NCI-H82 treated with DMSO at 0.1 percent for 48 hours (cell line): ENCODE results near the gene FCGBP.

Source experiments
- DNase-seq: peaks from one replicate; lab custom pipeline; 2025; ENCODE audit not compliant: unreplicated experiment; lab: John Stamatoyannopoulos, UW

The FCGBP gene

DNA sequence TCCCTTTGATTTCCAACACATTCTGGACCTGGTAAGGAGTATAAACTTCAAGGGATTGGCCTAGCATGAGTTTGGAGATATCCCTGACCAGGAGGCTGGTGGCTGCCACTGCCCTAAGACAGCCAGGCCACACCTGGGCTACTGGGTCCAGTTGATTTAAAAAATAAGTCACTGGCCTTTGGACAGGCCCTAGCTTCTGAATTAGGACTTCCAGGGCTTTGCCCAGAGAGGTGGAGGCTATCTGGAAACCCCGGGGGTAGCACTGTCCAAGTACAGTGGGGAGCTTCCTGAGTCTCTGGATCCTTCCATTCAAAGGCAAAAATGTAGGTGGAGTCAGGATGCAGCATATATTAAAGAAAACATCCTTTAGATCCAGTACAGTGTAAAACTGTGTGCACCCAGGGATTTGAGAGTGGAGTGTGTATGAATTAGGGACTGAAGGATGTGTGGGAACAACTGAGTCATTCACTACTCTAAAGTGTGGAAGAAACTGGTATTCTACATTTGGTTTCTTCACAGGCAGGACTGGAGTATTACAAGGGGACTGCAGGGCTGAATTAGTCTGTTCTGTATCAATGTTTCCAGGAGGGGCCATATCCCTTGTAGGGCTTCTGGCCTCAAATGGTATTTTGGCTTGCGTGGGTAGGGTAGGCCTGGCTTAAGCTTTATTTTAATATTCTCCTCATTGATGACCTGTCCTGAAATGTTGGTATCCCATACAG is 14.8 kb upstream of the FCGBP start:
- DNase-seq: no peak

DNA sequence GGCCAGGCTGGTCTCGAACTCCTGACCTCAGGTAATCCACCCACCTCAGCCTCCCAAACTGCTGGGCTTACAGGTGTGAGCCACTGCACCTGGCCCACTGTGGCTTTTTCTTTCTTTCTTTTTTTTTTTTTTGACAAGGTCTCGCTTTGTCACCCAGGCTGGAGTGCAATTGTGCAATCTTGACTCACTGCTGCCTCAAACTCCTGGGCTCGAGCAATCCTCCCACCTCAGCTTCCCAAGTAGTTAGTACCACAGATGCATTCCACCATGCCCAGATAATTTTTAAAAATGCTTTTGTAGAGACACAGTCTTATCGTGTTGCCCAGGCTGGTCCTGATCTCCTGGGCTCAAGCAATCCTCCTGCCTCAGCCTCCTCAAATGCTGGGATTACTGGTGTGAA is 12.1 kb upstream of the FCGBP start:
- no peak for DNase-seq

DNA sequence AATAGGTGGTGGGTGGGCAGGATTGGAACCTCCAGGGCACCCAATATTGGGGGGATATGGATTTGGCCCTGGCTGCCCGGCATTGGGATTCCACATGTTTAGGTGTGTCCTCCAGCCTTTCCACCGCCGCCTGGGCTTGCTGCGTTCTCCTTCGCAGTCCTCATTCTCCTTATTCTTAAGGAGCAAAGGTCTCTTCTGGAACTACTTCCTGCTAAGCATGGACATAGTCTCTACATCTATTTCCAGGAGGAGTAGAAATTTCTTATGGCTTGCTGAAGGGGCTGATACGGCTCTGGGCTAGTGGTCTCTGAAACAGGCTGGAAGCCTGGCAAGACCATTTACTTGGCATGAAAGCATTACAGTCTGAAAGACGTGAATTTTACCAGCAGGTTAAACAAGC is 9.2 kb upstream of the FCGBP start:
- no peak for DNase-seq

DNA sequence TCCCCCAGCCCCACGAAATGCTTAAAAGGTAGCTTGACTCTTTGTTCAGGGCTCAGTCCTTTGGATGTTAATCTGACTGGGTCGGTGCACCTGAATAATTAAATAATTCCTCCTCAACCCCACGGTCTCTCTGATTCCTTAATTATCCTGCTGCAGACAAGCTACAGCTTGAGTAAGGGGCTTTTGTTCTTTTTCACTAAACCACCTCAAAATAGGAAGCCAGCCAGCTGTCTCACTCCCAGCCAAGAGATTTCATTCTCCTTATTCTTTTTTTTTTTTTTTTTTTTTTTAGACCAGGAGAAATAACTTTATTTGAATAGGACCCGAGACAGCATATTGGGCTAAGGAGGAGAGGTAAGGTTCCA is 7.9 kb upstream of the FCGBP start:
- DNase-seq: no peak

DNA sequence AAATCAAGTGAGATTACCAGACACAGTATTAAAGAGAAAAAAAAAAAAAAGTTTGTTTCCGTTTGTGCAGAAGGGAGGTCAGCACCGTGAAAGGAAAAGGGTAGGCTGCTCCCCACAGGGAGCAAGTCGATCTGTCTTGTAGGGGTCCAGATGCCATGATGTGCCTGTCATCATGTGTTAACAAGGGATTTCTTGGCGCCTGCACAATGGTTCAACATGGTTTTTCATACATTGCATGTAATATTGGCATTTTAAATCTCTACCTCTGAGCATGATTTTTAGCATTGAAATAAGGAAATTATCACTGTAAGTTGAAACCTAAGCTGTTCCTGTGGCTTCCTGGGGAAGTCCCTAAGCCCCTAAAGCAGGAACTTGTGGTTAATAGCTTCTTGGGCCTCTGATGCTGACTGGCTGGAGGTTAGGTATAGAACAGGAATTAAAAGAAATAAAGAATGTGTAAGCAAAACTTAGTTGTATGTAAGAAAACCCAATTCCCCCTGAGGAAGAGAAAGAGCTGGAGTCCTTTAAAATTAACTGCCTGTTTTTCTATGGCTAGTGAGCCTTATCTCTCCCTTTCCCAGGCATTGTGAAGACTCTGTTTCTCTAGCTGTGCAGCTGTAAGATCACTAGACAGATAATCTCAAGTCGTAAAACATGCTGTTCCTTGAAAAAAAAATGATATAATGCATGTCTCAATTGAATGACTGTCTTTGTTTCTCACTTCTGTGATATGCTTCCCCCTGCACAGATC is 7.4 kb upstream of the FCGBP start:
- DNase-seq: no peak

DNA sequence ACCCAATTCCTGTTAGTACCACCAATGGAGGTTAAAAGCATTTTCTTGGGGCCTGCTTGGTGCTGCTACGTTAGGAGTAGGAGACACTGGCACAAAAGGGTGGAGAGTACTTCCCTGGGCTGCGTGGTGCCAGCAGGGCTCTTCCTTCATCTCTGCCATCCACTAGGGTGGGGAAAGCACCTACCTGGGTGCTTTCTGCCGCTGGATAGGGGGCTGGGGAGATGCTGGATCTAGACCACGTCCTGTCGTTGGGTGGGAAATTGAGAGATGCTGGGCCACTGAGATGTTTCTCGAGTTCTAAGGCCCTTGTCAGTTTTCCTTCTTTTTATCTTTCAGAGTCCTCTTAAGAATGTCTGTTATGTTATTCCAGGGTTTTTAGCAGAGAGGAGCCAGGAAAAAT is 6.7 kb upstream of the FCGBP start:
- DNase-seq: no peak

DNA sequence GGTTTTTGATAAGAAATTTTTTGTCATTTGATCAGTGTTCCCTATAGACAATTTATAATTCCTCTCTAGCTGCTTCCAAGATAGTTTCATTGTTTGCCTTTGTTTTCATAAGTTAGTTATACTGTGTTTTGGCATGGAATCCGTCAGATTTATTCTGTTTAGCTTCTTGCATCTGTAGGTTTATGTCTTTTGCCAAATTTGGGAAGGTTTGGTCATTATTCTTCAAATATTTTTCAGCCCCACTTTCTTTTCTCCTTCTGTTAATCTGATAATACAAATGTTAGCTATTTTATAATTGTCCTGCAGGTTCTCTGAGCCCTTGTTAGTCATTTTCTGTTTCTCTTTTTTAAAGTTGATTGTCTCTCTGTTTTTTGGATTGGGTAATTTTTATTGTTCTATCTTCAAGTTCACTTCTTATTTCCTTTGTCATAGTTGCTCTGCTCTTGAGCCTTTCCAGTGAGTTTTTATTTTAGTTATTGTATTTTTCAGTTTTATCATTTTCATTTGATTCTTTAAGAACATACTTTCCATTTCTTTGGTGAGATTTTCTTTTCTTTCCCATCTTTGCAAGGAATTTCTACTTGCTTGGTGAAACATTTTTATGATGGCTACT is 5.9 kb upstream of the FCGBP start:
- no peak for DNase-seq

DNA sequence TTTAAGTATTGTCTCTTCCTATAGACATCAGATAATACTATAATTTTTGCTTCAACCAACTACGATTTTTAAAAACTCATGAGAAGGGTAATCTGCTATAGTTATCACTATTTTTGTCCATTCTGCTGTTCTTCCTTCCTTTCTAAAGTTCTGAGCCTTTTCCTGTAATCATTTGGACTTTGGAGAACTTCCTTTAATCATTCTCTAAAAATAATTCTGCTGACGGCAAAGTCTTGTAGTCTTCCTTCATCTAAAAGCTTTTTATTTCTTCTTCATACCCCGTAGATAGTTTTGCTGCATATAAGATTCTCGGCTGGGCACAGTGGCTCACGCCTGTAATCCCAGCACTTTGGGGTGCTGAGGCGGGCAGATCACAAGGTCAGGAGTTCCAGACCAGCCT is 5.1 kb upstream of the FCGBP start:
- no peak for DNase-seq

DNA sequence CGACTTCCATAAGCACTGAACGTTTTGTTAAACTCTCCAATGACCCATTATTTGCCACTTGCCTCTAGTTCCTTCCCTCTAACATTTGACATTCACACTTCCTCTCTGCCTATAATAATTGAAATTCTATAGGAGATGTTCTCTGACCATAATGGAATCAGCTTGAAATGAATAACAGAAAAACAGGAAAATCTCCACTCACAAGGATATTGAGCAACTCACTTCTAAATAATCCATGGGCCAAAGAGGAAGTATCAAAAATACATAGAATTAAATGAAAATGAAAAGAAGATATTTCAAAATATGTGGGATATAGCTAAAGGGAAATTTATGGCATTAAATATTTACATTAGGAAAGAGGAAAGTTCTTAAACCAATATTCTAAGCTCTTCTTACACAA is 3.4 kb upstream of the FCGBP start:
- DNase-seq: no peak

DNA sequence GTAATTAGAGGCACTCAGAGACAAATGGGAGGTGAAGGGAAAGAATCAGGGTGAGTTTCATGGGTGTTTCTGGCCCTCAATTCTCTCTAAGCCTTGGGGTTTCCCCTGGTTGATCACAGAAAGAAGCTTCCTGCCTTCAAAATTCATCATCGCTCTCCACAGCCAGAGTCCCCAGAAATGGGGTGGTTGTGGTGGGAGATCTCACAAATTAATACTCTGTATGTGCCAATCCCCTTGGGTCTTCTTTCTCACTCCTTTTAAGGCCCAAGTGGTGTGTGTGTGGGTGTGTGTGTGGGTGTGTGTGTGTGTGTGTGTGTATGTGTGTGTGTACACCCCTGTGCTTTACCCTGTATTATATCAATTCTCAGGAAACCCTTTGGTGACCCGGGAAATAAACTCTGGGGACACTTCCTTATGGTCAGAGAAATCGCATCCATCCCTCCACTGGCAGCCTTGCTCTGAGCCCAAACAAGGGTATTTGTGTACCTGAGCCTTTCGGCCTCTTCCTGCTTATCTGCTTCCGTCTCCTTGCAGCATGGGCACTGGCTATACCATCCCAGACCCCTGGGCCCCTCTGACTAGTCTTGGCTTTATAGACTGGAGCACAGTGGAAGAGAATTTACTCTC is 2.8 kb upstream of the FCGBP start:
- no peak for DNase-seq

DNA sequence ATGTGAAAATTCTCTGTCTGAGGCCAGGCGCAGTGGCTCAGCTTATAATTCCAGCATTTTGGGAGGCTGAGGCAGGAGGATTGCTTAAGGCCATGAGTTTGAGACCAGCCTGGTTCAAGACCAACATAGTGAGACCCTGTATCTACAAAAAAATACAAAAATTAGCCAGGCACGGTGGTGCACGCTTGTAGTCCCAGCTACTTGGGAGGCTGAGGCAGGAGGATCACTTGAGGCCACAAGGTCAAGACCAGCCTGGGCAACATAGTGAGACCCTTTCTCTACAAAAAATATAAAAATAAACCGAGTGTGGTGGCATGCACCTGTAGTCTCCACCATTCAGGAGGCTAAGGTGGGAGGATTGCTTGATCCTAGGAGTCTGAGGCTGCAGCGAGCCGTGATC is 2.2 kb upstream of the FCGBP start:
- DNase-seq: no peak

DNA sequence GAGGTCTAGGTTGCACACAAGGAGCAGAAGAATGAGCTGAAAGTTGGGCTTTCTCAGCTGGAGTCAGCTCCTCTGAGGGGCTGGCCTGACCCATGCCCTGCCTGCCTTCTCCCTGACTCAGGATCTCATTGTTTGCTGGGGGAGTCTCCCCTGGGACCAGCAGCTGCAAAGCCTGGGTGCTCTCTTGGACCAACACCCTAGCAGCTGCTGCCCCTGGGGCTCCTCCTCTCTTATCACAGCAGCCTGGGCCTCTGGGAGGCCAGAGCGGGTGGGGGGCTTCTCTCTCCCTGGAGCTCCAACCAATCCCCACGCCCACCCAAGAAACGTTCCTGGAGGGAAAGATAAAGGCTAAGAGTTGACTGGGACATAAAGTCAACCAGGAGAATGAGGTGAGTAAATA is 1.6 kb upstream of the FCGBP start:
- no peak for DNase-seq

DNA sequence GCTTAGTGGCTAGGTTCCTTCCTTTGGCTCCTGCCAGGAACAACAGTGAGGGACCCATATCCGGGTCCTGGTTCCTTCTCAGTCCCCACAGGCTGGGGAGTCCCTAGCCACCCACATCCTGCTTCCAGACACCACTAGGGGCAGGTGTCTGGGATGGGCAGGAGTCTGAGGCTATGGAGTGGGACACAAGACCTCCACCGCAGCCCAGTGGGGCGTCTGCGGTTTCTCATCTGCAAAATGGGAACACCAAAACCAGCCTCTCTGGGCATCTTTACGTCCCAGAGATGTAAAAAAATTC is 879 bp upstream of the FCGBP start:
- DNase-seq: no peak

DNA sequence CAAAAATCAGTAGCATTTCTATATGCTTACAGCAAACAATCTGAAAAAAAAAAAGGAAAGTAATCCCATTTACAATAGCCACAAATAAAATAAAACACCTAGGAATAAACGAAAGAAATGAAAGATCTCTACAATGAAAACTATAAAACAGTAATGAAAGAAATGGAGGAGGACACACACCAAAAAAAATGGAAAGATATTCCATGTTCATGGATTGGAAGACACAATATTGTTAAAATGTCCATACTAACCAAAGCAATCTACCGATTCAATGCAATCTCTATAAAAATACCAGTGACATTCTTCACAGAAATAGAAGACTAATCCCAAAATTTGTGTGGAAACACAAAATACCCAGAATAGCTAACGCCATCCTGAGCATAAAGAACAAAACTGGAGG is 4.7 kb downstream of the FCGBP start:
- DNase-seq: no peak

DNA sequence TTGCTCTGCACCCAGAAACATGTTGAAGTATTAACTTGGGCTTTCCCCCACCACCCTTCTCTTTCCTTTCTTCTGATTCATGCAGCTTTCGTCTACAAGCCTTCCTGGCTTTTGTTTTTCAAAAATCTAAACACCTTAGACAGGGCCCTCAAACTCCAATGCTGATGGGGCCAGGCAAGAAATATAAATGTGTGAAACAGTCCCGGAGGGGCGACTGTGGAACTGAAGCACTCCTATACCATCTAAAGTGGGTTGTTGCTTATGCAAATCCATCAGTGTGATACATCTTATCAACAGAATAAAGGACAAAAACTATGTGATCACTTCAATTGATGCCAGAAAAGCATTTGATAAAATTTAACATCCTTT is 6.1 kb downstream of the FCGBP start:
- no peak for DNase-seq

DNA sequence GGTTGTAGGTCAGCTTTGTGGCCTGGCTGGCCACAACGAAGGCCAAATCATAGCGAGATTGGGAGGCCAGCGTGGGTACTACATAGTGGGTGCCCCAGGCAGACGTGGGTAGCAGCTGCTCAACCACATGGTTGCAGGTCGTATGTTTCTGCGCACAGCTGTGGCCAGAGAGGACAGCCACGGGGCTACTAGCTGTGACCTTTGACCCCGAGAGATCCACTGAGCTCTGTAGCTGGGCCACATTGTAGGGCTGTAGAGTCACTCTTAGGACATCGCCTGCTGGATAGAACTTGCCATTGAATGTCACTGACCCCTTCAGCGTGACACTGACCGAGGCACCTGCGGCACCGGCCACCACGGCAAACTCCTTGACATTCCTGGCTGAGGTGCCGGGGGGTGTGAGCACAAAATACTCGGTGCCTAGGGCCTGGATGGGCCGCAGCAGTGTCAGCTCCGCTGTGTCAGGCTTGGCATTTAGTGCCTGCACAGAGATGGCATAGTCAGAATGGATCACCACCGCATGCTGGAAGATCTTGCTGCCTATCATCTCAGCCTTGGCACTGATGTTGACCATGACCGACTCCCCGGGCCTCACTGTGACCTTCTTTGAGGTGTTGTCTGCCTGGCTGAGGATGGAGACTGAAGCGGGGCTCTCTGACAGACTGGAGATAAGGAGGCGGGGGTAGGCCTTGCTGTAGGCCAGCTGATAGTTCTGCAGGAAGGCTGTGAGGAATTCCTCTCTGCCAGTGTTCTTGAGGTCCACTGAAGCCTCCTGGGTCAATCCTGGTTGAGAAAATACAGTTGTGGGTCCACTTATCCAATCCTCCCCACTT is 6.7 kb downstream of the FCGBP start:
- DNase-seq: no peak

DNA sequence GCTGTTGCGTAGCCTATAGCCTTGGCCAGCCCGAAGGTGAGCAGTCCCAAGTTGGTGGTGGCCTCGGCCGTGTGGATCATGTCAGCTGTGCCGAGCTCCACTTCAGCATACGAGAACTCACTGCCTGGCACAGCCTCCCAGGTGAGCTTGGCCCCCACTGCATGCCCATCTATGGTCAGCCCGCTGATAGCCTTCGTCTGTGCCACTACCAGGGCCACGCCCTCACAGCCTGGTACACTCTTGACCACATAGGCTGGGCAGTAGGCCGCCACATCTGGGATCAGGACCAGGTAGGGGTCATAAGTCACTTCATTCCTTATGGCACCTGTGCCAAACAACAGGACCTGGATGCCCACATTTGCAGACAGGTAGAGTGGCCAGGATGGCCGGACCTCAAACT is 7.4 kb downstream of the FCGBP start:
- DNase-seq: no peak

DNA sequence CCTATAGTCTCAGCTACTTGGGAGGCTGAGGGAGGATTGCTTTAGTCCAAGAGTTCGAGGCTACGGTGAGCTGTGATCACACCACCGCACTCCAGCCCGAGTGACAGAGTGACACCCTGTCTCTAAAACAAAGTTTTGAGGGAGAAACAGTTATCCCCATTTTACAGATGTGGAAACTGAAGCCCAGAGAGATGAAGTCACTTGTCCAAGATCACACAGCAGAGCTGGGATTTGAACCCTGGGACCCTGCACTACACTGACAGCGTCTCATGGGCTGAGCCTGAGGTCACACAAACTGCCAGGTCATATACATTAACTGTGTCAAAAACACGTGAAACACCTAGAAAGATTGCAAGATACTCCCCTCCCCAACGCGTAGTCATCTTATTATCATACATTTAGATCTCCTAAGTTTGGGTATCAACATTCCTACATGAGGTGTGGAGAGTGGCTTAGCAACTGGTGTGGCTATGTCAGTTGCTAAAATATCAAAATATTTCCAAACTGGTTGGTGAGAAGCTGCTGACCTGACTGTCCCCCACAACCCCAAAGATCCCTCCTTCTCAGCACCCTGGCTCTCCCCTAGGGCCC is 8.2 kb downstream of the FCGBP start:
- no peak for DNase-seq

DNA sequence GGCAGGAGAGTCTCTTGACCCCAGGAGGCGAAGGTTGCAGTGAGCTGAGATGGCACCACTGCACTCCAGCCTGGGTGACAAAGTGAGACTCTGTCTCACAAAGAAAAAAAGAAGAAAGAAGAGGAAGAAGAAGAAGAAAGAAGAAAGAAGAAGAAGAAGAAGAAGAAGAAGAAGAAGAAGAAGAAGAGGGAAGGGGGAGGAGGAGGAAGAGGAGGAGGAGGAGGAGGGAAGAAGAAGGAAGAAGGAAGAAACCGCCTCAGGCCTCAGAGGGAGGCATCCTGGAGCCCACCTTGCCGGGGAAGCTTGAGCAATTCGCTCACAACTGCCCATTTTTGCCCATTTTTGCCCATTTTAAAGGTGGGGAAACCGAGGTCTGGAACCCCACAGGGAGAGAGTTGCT is 9.5 kb downstream of the FCGBP start:
- no peak for DNase-seq

DNA sequence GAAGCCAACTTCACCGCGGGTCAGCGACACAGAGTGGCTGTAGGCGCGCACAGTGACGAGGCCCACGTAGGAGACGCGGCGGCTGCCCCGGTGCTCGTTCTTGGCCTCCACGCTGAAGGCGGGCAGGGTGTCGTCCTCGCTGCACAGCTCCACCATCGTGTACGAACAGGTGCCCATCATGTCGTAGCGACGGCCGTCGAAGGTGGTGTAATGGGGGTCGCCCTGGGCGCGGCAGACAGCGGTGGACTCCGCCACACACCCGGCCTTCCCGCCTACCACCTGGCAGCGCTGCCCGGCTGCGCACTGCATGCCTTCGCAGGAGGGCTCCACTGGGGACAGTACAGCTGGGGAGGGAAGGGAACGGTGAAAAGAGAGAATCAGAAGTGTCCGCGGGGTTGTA is 10.0 kb downstream of the FCGBP start:
- DNase-seq: no peak

DNA sequence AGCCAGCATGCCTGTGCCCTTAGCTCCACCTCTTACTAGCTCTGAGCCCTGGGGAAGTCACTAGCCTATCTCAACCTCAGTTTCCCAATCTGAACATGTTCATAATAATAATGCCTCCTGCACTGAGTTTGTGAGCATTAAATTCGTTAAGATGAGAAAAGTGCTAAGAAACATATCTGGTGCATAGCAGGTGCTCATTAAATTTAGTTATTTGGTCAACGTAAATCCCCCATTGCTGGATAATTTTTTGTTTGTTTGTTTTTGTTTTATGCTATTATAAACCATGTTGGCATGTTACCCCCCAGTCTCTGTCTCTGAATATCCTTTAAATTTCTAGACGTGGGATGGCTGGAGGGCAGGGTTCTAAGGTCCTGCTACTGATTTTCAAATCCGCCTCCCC is 10.6 kb downstream of the FCGBP start:
- DNase-seq: no peak
